Calu3 (cell line): ENCODE measurements around the gene GAL. TPM values are rescaled to one million over a fixed set of nuclear protein-coding genes. Genes with fewer than 3 reads are reported as not detected.

Experiments
- BruUV-seq: library from RNA; stranded (reverse); fragments of 400-500 nt; replicated peaks from 2 replicates; lab custom pipeline; 2021; lab: Mats Ljungman, UMichigan
- CTCF ChIA-PET: fragments of 300-600 bp; sonication (Branson Sonifier 250); formaldehyde crosslinking; loops from one replicate; lab custom pipeline; 2022; ENCODE audit warnings: antibody characterized with exemption; lab: Charles Lee
- DNase-seq: peaks from one replicate; pipeline ENCODE4 v3.0.0; 2022
- H3K27ac Mint-ChIP-seq: one replicate; pipeline ENCODE4 v1.8.0; 2022; ENCODE audit warnings: mixed read lengths; ENCODE audit not compliant: unreplicated experiment
- H3K27me3 Mint-ChIP-seq: one replicate; pipeline ENCODE4 v1.8.0; 2022; ENCODE audit warnings: mixed read lengths; ENCODE audit not compliant: unreplicated experiment
- H3K36me3 Mint-ChIP-seq: one replicate; pipeline ENCODE4 v1.8.0; 2022; ENCODE audit warnings: mild to moderate bottlenecking, moderate library complexity, mixed read lengths; ENCODE audit not compliant: insufficient read depth, unreplicated experiment
- H3K4me1 Mint-ChIP-seq: one replicate; pipeline ENCODE4 v1.8.0; 2022; ENCODE audit warnings: mild to moderate bottlenecking, low read depth, mixed read lengths; ENCODE audit not compliant: unreplicated experiment
- H3K4me3 Mint-ChIP-seq: one replicate; pipeline ENCODE4 v1.8.0; 2022; ENCODE audit warnings: mild to moderate bottlenecking, low read depth, moderate library complexity, mixed read lengths; ENCODE audit not compliant: unreplicated experiment
- H3K9me3 Mint-ChIP-seq: one replicate; pipeline ENCODE4 v1.8.0; 2022; ENCODE audit warnings: low read depth, mixed read lengths; ENCODE audit not compliant: unreplicated experiment
- intact Hi-C: fragments of 100-400 bp; cut with micrococcal nuclease; formaldehyde crosslinking; loops from one replicate; pipeline ENCODE4 v1.10.0; 2022; ENCODE audit not compliant: unreplicated experiment
- total RNA-seq: library from RNA; stranded (reverse); gene quantifications from 2 replicates; pipeline ENCODE4 v1.2.3, GENCODE V29; 2022
- TF ChIP-seq, protein P1 (sequence below): fragments of 200-600 bp; IDR thresholded peaks from one replicate; pipeline ENCODE4 v1.8.0; 2022; ENCODE audit warnings: antibody characterized with exemption; ENCODE audit not compliant: unreplicated experiment

Gene GAL
- total RNA-seq, 1 experiment from 2014 or later, result 1.2 TPM

- Mint-ChIP-seq H3K36me3 (no peaks in the 10 kb centered on the region), H3K27ac (no peak overlapping the region)
- CTCF ChIA-PET, result no interaction called here
Measured at GRCh38 chr11:68682531-68682961, 1.8 kb upstream of the GAL start.

GRCh38 chr11:68683121-68683520, 1.2 kb upstream of the GAL start:
- H3K27me3 Mint-ChIP-seq, result peaks cover 52% of the 10 kb centered on the region
- CTCF ChIA-PET, result no interaction called here
- H3K4me3 Mint-ChIP-seq, result no peak overlapping the region
- peaks cover 8% of the 10 kb centered on the region for H3K4me1 Mint-ChIP-seq
- TF ChIP-seq, protein P1, sequence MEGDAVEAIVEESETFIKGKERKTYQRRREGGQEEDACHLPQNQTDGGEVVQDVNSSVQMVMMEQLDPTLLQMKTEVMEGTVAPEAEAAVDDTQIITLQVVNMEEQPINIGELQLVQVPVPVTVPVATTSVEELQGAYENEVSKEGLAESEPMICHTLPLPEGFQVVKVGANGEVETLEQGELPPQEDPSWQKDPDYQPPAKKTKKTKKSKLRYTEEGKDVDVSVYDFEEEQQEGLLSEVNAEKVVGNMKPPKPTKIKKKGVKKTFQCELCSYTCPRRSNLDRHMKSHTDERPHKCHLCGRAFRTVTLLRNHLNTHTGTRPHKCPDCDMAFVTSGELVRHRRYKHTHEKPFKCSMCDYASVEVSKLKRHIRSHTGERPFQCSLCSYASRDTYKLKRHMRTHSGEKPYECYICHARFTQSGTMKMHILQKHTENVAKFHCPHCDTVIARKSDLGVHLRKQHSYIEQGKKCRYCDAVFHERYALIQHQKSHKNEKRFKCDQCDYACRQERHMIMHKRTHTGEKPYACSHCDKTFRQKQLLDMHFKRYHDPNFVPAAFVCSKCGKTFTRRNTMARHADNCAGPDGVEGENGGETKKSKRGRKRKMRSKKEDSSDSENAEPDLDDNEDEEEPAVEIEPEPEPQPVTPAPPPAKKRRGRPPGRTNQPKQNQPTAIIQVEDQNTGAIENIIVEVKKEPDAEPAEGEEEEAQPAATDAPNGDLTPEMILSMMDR, result no peak
- DNase-seq, result no peak
- BruUV-seq, result no TSS peak
- intact Hi-C loops, result no loop called here
- H3K27ac Mint-ChIP-seq, result no peak overlapping the region
- H3K9me3 Mint-ChIP-seq, result no peaks in the 10 kb centered on the region
- no peaks in the 10 kb centered on the region for H3K36me3 Mint-ChIP-seq

More at GRCh38 chr11:68682531-68682961, 1.8 kb upstream of the GAL start:
- Mint-ChIP-seq H3K4me3 (no peak overlapping the region), H3K4me1 (peaks cover 11% of the 10 kb centered on the region), H3K9me3 (no peaks in the 10 kb centered on the region), H3K27me3 (peaks cover 47% of the 10 kb centered on the region)
- DNase-seq, result no peak
- intact Hi-C loops, result no loop called here
- no TSS peak for BruUV-seq
- TF ChIP-seq, protein P1, result no peak

DNA sequence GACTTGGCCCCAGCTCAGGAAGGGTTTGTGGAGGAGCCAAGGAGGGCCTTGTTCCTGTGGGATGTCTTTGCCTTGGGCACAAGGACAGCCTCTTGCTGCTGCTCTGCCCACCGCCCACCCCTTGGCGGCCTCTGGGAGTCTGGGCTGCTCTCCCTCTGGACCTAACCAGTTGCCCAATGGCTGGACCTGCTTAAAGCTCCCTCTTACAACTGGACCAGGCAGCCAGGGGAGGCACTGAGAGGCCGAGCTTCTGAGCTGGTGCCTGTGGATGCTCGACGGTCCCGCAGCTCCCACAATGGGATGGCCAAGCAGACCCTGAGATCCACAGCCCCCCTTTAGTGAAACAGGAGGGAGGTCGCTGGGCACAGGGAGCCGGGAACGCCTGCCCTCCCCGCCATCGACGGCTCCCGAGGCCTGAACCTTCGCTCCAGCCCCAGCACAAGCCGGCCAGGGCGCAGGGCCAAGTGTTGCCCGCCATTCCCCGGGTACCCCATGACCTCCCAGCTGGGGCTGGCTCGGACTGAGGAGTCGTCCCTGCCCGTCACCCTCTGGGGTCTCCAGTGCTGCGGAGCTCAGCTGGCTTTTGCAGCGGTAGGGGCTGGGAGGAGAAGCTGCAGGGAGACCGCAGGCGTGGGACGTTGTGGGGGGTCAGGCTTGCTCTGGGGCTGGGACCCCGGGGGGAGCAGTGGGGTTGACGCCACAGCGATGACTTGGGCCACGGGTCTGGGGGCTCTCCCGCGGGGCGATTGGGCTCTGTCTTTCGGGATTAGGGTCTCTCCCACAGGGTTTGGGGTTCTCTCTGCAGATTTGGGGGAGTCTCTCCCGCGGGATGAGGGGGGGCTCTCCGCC, 584 bp upstream of the GAL start:
- no peak for DNase-seq
- Mint-ChIP-seq H3K27me3 (peaks cover 58% of the 10 kb centered on the region), H3K9me3 (no peaks in the 10 kb centered on the region), H3K36me3 (no peaks in the 10 kb centered on the region), H3K4me3 (peak overlapping the region; percentile 42), H3K4me1 (peaks cover 2% of the 10 kb centered on the region), H3K27ac (no peak overlapping the region)
- CTCF ChIA-PET, result interaction anchor here (0.6 kb wide), 1 partner anchor 51 kb away, joined by 3 read pairs; no protein-coding TSS in a partner anchor
- intact Hi-C loops, result no loop called here
- BruUV-seq, result no TSS peak
- TF ChIP-seq, protein P1, result no peak

- Mint-ChIP-seq H3K4me3 (peak overlapping the region; percentile 42), H3K9me3 (no peaks in the 10 kb centered on the region), H3K27me3 (peaks cover 71% of the 10 kb centered on the region), H3K36me3 (no peaks in the 10 kb centered on the region), H3K4me1 (no peaks in the 10 kb centered on the region), H3K27ac (no peak overlapping the region)
- CTCF ChIA-PET, result no interaction called here
- TF ChIP-seq, protein P1, result no peak
- no TSS peak for BruUV-seq
- intact Hi-C loops, result no loop called here
- DNase-seq, result no peak
Measured at GRCh38 chr11:68685656-68686380, 1.5 kb downstream of the GAL start.
